SH-SY5Y (cell line): ENCODE data around the gene MMP24.

ENCODE experiments used
- GATA2 ChIP-seq: IDR thresholded peaks from 2 replicates; pipeline ENCODE4 v1.6.1; 2011; ENCODE audit warnings: mild to moderate bottlenecking, low read depth, low read length
- GATA3 ChIP-seq: IDR thresholded peaks from 2 replicates; pipeline ENCODE4 v1.6.1; 2011; ENCODE audit warnings: low read depth, mild to moderate bottlenecking, low read length, moderate library complexity

The MMP24 gene

DNA sequence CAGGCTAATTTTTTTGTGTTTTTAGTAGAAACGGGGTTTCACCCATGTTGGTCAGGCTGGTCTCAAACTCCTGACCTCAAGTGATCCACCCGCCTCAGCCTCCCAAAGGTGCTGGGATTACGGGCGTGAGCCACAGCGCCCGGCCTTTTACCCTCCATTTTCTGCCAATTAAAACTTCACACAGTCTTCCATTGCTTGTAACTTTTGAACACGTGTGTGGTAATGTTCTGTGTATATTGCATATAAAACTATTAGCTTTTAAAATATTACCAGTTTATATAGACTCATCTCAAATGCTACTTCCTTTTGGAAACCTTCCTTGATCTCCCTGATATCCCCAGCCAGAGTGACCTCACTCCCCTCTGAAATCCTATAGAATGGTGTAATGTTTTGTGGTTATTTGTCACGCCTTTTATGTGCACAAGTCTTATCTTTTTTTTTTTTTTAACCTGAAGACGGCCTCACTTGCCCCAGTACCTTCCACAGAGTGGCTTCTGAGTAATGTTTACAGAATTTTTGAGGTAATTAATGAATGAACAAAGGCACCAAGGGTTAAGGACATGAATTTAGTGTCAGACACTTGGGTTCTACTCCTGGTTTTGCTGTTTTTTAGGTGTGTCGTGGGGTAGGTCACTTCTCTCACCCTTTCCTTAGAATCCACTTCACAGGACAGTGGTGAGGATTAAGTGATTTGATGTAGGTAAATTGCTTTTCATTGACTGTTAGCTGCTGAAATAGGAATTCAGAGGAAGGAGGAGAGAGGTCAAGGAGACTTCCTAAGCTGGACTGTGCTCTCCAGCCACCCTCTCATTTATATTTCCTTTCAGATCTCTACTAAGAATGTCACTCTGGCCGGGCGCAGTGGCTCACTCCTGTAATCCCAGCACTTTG, 11.2 kb upstream of the MMP24 start:
- TF ChIP-seq GATA3 (no peak), GATA2 (no peak)

DNA sequence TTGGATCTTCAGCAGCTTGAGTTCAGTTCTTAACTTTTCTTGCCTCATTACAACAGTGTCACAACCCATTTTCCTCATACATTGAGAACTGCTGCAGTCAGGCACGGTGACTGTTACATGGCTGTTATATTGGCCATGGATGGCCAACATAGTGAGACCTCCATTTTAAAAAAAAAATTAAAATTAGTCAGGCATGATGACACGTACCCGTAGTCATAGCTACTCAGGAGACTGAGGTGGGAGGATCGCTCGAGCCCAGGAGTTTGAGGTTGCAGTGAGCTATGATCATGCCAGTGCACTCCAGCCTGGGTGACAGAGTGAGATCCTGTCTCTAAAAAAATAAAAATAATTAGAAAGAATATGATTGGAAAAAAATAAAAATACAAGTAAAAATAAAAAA, 9.9 kb upstream of the MMP24 start:
- TF ChIP-seq GATA3 (no peak), GATA2 (no peak)

DNA sequence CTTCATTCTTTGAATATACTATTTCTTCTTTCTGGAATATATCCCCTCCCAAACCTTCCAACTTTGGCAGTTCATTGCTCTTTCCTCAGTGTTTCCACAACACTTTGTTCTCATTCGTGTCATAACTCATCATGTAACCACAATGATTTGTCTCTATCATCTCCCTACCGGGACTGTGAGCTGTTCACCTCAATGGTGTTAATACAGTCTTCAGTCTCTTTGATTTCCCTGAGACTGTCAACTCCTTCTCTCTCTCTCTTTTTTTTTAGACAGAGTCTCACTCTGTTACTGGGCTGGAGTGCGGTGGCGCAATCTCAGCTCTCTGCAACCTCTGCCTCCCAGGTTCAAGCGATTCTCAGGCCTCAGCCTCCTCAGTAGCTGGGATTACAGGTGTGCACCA, 2.5 kb upstream of the MMP24 start:
- TF ChIP-seq GATA3 (no peak), GATA2 (no peak)

DNA sequence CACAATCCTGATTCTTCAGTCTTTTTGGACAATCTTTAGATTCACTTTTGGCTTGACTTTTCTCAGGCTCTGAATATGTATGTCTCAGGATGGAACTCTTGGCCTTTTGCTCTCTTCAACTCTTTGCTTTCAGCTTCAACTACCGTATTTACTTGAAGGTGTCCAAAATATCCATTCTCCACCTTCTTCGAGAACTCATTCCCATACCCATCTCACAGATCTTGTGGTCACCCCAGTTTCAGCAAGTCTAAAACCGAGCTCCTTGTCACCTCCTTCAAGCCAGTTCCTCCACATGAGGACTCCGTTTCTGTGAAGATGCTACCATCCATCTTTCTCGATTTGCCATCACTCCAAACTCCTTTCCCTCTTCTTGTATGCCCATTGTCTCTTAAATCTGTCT, 2.0 kb upstream of the MMP24 start:
- TF ChIP-seq GATA3 (no peak), GATA2 (no peak)

DNA sequence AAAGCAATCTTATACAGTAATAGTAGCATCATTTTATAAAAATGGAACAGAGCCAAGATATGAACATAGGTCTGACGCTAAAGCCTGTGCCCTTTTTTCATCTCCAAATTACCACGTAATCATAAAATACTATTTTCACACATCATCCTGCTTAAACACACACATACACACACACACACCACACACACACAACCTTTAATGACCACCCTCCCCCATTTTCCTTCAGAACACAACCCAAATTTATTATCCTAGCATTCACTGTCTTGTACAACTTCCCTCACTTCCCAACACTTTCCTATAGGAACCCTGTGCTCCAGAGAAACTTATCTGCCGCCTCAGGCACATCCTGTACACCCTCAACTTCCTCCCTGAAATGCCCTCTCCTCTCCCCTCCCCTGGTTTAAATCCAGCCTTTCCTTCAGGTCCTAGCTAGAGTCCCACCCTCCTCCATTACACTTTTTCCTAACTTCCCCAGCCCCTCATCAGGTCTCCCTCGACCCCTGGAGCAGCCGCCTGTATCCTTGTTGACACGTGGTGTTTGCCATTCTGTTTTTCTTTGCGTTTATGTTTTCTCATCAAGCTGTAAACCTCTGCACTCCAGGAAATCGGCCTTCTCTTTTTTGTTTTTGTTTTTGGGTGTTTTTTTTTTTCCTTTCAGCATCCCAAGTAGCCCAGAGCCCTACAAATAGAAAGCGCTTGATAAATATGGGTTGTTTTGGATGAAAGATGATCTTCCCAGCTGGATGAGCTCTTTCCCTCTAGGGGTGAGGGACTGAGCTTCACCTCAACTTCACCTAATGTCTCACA, 968 bp upstream of the MMP24 start:
- no peak for TF ChIP-seq GATA2
- TF ChIP-seq GATA3 = no peak

GRCh38 chr20:35226884-35227681, 593 bp downstream of the MMP24 start:
- TF ChIP-seq GATA3 = no peak
- no peak for TF ChIP-seq GATA2

GRCh38 chr20:35232575-35232974, 6.1 kb downstream of the MMP24 start:
- no peak for TF ChIP-seq GATA3
- no peak for TF ChIP-seq GATA2

DNA sequence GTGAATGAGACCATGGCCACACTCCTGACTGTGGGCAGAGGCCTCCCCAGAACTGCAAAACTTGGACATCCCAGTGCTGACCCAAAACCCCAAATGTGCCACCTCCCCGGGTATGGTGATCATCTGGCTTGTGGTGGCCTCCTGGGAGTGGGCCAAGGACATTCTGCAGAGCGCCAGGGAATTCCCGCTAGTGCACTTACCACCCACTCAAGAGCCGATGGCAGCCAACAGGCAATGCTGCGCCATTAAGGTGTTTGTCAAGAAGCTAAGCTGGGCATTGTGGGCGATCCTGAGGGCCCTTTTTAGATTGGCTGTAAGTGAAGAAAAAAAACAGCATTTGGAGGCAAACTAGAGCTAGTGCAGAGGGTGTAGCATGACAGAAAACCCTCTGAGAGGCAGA, 9.4 kb downstream of the MMP24 start:
- TF ChIP-seq GATA2 (no peak), GATA3 (no peak)

- TF ChIP-seq GATA3 = no peak
- no peak for TF ChIP-seq GATA2
Measured at GRCh38 chr20:35237486-35237885, 11.0 kb downstream of the MMP24 start.

GRCh38 chr20:35238170-35238569, 11.7 kb downstream of the MMP24 start:
- TF ChIP-seq GATA2 (no peak), GATA3 (no peak)

- TF ChIP-seq GATA2 (no peak), GATA3 (no peak)
Measured at GRCh38 chr20:35238735-35239134, 12.2 kb downstream of the MMP24 start.

- TF ChIP-seq GATA2 (no peak), GATA3 (no peak)
Measured at GRCh38 chr20:35240083-35240810, 13.8 kb downstream of the MMP24 start.

DNA sequence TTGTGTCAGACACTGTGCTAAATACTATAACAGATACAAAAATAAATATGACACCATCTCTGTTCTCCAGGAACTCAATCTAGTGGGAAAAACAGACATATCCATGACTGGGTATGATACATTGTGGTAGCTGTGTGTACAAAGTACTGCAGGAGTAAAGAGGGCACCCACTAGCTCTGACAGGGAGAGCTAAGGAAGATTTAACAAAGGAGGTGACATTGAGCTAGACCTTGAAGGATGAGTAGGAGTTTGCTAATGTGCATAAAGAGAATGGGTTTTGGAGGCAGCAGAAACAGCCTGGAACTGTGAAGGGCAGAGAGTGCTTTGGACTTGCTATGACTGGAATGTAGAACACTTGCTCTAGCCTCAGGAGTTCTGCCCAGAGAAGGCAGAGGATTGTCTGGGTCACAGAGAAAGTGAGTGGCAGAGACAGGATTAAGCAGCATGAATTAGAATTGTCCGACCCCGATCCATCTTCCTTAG, 14.4 kb downstream of the MMP24 start:
- TF ChIP-seq GATA2 = no peak
- TF ChIP-seq GATA3 = no peak

DNA sequence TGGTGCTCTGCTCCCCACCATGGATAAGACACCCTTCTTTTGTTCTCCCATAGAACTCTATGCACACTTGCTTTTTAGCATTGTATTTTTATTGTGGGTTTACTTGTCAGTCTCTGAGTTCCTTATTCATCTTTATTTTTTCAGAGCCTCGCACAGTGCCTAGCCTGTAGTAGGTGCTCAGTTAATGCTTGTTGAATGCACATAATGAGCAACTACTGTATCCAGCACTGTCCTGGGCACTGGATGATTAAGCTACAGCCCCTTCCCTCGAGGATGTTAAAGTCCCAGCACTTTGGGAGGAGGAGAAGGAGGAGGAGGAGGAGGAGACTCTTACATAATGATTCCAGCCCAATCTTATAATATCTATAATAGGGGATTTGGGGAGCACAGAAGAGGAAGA, 16.8 kb downstream of the MMP24 start:
- TF ChIP-seq GATA2 (no peak), GATA3 (no peak)
